Body of pancreas (tissue), 4 donors: ENCODE measurements around the gene TBL1XR1. TPM values are rescaled to one million over a fixed set of nuclear protein-coding genes. Genes with fewer than 3 reads are reported as not detected.

Experiments
- ATAC-seq: fragments of 150-250 bp; one replicate; pipeline ENCODE4 v1.9.1; 2016
- DNase-seq, 4 donors: peaks; one replicate each; pipeline ENCODE4 v3.0.0-alpha.2; 2019
- H3K27ac ChIP-seq, 4 donors: fragments of 200-600 bp; sonication (generic); 1 replicate in 3 of 4; 2 replicates in 1 of 4; pipeline versions ENCODE4 v1.5.1 to v1.6.1; 2016 to 2019; ENCODE audit warnings: mild to moderate bottlenecking in 1 of 4, mixed read lengths in 1 of 4, moderate library complexity in 1 of 4
- H3K27me3 ChIP-seq, 2 donors: fragments of 200-600 bp; sonication (generic); one replicate each; pipeline ENCODE4 v1.6.0; 2016; ENCODE audit warnings: mild to moderate bottlenecking in 1 of 2
- H3K36me3 ChIP-seq, 2 donors: fragments of 200-600 bp; sonication (generic); replicated peaks in 1 of 2; 2 replicates each; pipeline ENCODE4 v1.5.1; 2016; ENCODE audit warnings: low read depth in 2 of 2; ENCODE audit not compliant: insufficient read depth in 1 of 2
- H3K4me1 ChIP-seq: fragments of 200-600 bp; sonication (generic); one replicate; pipeline ENCODE4 v1.6.0; 2016
- H3K4me3 ChIP-seq, 2 donors: fragments of 200-600 bp; sonication (generic); 1 replicate in 1 of 2; 2 replicates in 1 of 2; pipeline ENCODE4 v1.5.1; 2016 to 2019
- H3K9me3 ChIP-seq, 3 donors: fragments of 200-600 bp; sonication (generic); 1 replicate in 2 of 3; 2 replicates in 1 of 3; pipeline ENCODE4 v1.5.1; 2016
- POLR2A ChIP-seq, 3 donors: fragments of 450-650 bp; IDR thresholded peaks; one replicate each; pipeline ENCODE4 v1.6.1; 2016; ENCODE audit warnings: antibody characterized with exemption in 3 of 3, mild to moderate bottlenecking in 2 of 3
- WGBS, 2 donors: methylation state at CpG; one replicate each; pipeline ENCODE4 v1.1.5; 2017; 5-methylcytosine and 5-hydroxymethylcytosine counted together
- intact Hi-C: fragments of 100-400 bp; cut with DNase I; formaldehyde crosslinking; loops from one replicate; pipeline ENCODE4 v1.15.1; 2023
- total RNA-seq, 2 donors: library from RNA; depleted of rRNA; stranded (reverse); fragments of >200 nt; gene quantifications; one replicate each; pipeline ENCODE4 v1.1.0, GENCODE V29; 2016
- TF ChIP-seq, protein P1 (sequence below), 7 experiments: fragments of 450-650 bp in 4 of 7; fragments of 200-600 bp in 3 of 7; sonication (generic) in 3 of 7; IDR thresholded peaks; one replicate each; pipeline ENCODE4 v1.5.1; 2016 to 2019; ENCODE audit warnings: antibody characterized with exemption in 7 of 7

TBL1XR1 gene
- total RNA-seq, 2 donors from 2014 or later: 34.3 to 57.9 TPM

DNA sequence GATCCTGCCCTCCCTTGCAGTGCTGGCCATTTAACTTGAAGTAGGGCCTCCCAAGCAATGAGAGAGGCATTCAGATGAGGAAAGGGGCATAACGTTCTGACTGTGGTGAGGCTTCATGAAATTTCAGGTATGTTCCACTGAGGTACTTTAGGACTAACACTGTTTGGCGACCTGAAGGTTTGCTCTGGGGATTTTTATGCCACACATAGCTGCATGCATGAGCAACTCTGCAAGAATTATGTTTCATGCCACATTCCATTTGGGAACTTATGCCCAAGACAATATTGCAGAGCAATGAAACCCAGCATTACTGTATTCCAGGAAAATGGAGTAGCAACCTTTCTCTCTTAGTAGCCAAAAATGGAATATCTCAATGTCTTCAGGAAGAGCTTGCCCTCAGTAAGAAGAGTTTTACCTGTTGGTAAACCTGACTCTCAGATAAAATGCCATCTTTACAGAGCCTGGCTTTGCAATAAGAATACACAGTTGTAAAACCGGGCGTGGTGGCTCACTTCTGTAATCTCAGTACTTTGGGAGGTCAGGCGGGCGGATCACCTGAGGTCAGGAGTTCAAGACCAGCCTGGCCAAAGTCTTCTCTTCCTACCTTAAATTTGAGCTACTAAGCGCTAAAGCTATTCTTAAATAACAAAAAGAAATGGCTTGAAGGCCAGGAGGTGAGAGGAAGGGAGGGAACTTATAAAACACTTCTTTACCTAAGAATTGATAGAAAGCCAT lies 16.7 kb upstream of the TBL1XR1 start:
- H3K27me3 ChIP-seq: no peaks in the 10 kb centered on the region
- no peaks in the 10 kb centered on the region for H3K36me3 ChIP-seq
- no peak for TF ChIP-seq POLR2A (IDR thresholded peaks at IDR 0.05)
- TF ChIP-seq, protein P1, sequence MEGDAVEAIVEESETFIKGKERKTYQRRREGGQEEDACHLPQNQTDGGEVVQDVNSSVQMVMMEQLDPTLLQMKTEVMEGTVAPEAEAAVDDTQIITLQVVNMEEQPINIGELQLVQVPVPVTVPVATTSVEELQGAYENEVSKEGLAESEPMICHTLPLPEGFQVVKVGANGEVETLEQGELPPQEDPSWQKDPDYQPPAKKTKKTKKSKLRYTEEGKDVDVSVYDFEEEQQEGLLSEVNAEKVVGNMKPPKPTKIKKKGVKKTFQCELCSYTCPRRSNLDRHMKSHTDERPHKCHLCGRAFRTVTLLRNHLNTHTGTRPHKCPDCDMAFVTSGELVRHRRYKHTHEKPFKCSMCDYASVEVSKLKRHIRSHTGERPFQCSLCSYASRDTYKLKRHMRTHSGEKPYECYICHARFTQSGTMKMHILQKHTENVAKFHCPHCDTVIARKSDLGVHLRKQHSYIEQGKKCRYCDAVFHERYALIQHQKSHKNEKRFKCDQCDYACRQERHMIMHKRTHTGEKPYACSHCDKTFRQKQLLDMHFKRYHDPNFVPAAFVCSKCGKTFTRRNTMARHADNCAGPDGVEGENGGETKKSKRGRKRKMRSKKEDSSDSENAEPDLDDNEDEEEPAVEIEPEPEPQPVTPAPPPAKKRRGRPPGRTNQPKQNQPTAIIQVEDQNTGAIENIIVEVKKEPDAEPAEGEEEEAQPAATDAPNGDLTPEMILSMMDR (IDR thresholded peaks at IDR 0.05): no peak
- H3K9me3 ChIP-seq: no peaks in the 10 kb centered on the region
- peaks cover 20% of the 10 kb centered on the region for H3K4me1 ChIP-seq
- DNase-seq (no peak), ATAC-seq (no peak)
- intact Hi-C loops: no loop called here
- H3K27ac ChIP-seq: no peak overlapping the region
- 79 to 82% methylated on average over 7 of the region's 7 CpGs for WGBS, 2 donors
- H3K4me3 ChIP-seq: no peak overlapping the region

DNA sequence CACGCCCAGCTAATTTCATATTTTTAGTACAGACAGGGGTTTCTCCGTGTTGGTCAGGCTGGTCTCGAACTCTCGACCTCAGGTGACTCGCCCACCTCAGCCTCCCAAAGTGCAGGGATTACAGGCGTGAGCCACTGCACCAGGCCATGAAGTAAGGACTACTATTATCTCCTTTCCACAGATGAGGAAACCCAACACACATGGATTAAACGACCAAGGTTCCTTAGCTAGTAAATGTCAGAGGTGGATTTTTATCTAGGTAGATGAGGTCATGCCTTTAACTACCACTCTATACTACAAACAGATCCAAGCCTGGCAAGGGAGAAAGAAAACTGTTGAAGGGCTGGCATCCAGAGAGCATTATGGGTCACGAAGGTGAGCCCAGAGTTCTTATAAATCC lies 15.5 kb upstream of the TBL1XR1 start:
- ATAC-seq (no peak), DNase-seq (no peak)
- no peak for TF ChIP-seq POLR2A (IDR thresholded peaks at IDR 0.05)
- TF ChIP-seq, protein P1 (IDR thresholded peaks at IDR 0.05): no peak
- Histone ChIP-seq H3K27ac (peak overlapping the region in 1 of 4 donors; percentile 61), H3K4me1 (peaks cover 26% of the 10 kb centered on the region), H3K36me3 (no peaks in the 10 kb centered on the region), H3K27me3 (no peaks in the 10 kb centered on the region), H3K4me3 (no peak overlapping the region), H3K9me3 (no peaks in the 10 kb centered on the region)
- 96 to 97% methylated on average over 8 of the region's 8 CpGs for WGBS, 2 donors
- intact Hi-C loops: no loop called here

DNA sequence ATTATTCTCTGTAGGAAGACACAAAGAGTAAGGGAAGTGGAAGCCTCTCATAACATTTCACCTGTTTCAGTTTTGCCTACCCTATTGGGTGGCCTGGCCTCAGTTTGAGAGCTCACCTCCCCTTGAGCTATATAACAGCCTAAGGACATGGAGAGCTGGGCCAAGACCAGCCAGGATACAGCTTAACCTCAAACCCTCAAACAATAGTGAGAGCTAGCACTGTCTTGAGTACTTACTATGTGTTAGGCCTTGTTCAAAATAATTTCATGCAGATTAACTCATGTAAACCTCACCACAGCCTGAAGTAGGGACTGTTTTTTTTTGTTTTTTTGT lies 15.0 kb upstream of the TBL1XR1 start:
- peaks cover 26% of the 10 kb centered on the region for H3K4me1 ChIP-seq
- intact Hi-C loops: no loop called here
- H3K9me3 ChIP-seq: no peaks in the 10 kb centered on the region
- no peaks in the 10 kb centered on the region for H3K27me3 ChIP-seq
- peak overlapping the region in 3 of 4 donors; percentile 37 to 61 (median 46) for H3K27ac ChIP-seq
- no peaks in the 10 kb centered on the region for H3K36me3 ChIP-seq
- DNase-seq (no peak), ATAC-seq (no peak)
- TF ChIP-seq, protein P1 (IDR thresholded peaks at IDR 0.05): no peak
- TF ChIP-seq POLR2A (IDR thresholded peaks at IDR 0.05): no peak
- no peak overlapping the region for H3K4me3 ChIP-seq

DNA sequence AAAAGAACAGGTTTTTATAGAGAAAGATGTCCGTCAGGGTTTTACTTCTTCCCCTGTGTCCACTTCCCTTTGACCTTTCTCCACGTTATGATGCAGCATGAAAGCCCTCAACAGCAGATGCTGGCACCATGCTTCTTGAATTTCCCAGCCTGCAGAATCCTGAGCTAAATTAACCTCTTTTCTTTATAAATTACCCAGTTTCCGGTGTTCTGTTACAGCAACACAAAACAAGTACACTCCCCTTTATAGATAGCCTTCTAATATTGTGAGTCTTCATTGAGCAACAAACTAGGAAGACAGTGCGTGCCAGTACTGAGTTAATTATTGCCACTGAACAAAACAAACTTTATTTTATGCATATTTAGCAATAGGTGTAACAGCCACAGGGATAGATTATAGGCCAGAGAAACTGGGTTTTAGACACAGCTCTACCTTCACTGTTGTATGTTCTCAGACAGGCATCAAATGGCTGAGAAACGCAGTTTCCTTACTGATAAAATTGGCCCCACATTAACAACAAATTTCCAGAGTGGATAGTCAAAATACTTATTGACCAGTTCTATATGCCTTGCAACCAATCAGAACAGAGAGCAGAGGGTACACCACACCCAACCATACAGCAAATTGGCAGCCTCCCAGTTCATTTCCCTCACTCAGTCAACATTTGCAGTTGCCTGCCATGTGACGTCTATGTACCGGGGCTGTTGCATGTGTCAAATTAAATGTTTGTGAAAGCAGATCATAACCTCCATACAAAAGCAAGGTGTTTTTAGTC lies 14.4 kb upstream of the TBL1XR1 start:
- ATAC-seq (peak; percentile 91), DNase-seq (peak; percentile 67 to 92 (median 80))
- WGBS, 2 donors: 51 to 54% methylated on average over 7 of the region's 7 CpGs
- intact Hi-C loops: no loop called here
- Histone ChIP-seq H3K4me1 (peaks cover 26% of the 10 kb centered on the region), H3K36me3 (no peaks in the 10 kb centered on the region), H3K27me3 (no peaks in the 10 kb centered on the region), H3K4me3 (no peak overlapping the region), H3K27ac (peak overlapping the region in 3 of 4 donors; percentile 37 to 61 (median 46)), H3K9me3 (no peaks in the 10 kb centered on the region)
- TF ChIP-seq POLR2A (IDR thresholded peaks at IDR 0.05): no peak
- TF ChIP-seq, protein P1 (IDR thresholded peaks at IDR 0.05): no peak
